ENCODE measurements around the gene CCL21.
A peak's percentile ranks its signal among the peaks of the same experiment; 100 is the strongest.

Gene CCL21

DNA sequence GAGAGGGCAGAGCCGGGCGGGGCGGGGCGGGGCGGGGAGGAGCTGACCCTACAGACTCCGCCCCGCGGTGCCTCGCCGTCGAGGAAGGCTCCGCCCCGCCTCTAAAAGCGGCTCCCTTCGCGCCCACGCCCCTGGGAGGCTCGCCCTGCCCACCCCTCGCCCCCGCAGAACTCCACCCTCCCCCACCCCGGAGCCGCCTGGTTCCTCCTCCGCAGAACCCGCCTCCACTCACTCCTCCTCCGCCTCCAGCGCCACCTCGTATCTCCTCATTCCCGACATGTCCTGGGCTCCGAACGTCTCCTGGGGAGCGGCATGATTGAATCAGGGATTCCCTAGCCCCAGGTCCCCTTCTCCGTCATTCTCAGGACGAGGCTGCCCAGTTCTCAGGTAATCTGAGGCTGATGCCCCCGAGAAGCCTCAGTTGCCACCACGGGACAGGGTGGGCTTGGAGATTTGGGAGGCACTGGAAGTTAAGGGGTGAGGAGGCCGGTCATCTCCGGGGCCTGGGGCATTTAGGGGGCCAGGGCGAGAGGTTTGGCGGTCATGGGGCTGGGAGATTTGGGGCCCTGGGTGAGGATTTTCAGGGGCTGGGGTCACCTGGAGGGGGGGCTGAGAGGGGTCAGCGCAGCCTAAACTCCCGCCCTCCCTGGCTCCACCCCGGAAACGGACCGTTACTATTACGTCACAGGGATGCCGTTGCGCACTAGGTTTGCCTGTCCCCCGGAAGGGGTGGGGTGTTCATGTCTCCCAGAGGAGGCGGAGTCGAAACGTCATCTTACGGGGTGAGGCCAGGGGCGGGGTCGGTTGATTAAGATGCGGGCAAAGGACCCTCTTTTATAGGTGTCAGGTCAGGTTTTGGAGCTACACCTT, 44.3 kb downstream of the CCL21 start:
- peak; percentile 31 for DNase-seq

- DNase-seq, result no peak
These were observed 44.9 kb downstream of the CCL21 start for GRCh38 chr9:34665067-34665380.

DNA sequence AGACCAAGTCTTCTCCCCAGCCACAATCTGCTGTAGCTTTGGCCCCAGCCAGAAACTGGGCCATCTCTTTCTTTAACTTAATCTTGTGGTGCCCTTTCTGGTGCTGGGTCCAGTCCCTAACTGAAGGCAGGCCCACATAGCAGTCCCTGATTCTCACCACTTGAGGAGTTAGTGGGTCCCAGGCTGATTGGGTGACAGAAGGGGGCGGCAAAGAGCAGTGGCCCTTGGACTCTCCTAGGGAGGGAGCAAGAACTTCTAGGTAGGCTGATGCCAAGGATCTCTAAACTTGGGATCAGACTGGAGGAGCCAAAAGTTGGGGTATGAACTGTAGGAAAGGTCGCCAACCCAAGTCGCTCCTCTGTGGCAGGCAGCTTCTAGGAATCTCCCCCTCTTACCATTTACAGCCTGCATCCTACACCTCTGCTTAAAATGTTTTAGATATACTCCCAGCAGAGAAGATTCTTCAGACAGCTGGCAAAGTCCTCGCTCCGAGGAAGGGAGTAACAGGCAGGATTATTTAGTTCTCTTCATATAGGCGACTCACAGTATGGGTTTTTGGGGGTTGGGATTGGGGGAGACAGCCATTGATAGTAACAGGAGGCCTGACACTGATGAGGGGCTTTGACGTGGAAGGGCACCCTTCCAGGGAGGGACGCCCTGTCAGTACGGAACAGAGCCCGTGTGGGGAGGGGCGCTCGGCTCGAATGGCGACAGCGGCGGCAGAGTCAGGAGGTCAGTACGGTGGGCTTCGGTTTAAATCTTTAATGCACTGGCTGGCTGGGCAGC, 45.5 kb downstream of the CCL21 start:
- no peak for DNase-seq

DNA sequence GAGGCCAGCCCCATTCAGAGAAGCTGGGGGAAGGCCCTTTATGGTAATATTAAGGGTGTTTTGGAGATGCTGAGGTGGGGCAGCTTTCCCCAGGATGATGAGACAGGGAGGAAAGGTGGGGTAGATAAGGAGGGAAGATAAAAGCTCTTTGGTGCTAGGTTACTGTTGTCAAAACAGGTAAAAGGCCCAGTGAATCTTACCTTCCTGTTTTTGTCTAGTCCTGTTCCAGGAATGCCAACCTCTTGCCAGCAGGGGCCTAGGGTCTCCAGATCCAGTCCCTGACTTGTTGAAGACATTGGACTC, 46.7 kb downstream of the CCL21 start:
- no peak for DNase-seq

DNA sequence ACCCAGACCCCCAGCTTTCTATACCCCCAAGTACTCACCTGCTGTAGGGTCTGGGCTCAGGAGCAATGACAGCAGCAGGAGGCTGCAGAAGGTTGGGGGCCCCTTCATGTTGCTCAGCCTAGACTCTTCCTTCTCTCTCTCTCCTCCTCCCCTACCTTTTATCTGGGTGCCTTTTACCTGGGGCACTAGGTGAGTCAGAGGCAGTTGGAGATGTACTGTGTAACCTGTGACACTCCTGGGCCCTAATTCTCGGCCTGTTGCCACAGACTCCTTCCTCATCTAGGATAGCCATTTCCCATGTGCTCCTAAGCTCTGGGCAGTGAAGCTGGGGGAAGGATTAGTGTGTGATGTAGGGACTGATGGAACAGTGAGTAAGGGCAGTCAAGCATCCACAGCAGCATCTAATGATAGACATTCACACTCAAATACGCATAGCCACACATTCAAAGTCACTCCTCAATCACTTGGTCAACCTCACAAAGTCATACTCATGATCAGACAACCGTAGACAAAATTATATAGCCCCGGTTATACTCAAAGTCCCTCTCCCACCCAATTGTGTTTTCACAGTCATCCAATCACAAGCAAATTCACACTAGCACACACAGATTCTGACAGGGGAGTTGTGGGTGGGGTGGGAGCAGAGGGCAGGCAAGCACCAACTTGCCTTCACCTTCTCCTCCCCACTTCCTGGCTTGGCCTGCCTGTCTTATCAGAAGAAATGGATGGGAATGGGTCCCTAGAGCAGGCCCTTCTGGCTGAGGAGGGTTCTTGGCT, 47.2 kb downstream of the CCL21 start, which contains the start of gene CCL27:
CCL27 (minus strand) TSS at position 132 of the 777 bp plus-strand sequence; CDS start at position 108, 24 bp downstream.
- DNase-seq, result no peak

DNA sequence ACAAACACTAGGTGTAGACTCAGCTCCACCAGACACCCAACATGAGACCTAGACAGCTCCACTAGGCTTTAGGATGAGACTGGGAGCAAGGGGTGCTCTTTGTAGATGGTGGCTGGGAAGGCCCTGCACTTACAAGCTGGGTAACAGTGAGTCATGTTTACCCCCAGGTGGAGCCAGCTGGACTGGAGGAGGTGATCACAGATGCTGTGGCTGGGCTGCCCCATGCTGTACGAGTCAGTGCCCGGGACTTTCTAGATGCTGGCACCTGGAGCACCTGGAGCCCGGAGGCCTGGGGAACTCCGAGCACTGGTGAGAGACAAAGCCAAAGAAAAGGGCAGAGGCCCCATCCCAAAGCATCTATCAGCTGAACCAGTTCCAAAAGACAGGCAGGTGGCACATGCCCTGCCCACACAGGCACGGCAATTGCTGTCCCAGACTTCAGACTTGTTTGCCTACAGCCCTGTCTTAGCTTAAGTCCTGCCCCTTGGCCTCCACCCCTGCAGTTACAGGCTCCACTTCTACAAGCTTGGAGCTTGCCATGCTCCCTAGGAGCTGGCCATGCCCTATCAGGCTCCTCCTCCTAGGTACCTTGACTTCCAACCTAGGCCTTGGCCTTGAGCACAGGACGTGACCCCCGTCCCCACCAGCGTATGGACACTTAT, 50.2 kb downstream of the CCL21 start:
- DNase-seq, result no peak
